A549 (cell line): ENCODE results near the gene SLC22A23. TPM values are rescaled to one million over a fixed set of nuclear protein-coding genes. Genes with fewer than 3 reads are reported as not detected.

Experiments used
- ATAC-seq, 2 experiments: fragments of 200-7000 bp in 1 of 2; fragments of >200 bp in 1 of 2; cut with Nextera tagmentation in 1 of 2; cut with Tn5 transposase in 1 of 2; 3 replicates each; pipeline versions ENCODE4 v1.8.0 to v1.9.1; 2018 to 2020; ENCODE audit warnings: mild to moderate bottlenecking in 1 of 2, moderate library complexity in 1 of 2
- CTCF ChIA-PET: fragments of 300-600 bp; sonication (Branson Sonifier 250); formaldehyde crosslinking; extraction: SDS; loops from one replicate; lab custom pipeline; 2021; ENCODE audit warnings: antibody characterized with exemption, inconsistent platforms; lab: Yijun Ruan, JAX
- POLR2A ChIA-PET: fragments of 350-600 bp; formaldehyde crosslinking; extraction: SDS; loops from one replicate; lab custom pipeline; 2021; ENCODE audit warnings: antibody characterized with exemption, inconsistent platforms; lab: Yijun Ruan, JAX
- DNase-seq, 2 experiments: peaks; one replicate each; pipeline versions ENCODE4 v3.0.0 to v3.0.0-alpha.2; 2011 to 2016; ENCODE audit warnings: low read depth in 1 of 2, low spot score in 1 of 2
- FAIRE-seq: peaks from 2 replicates; lab custom pipeline; 2011; peaks lifted over from hg19 to GRCh38; lab: Jason Lieb, UNC
- H3K27ac ChIP-seq, 2 experiments: fragments of >200 bp; sonication (Bioruptor Twin); formaldehyde crosslinking; 3 replicates each; pipeline ENCODE4 v1.5.1; 2016 to 2017
- H3K4me1 ChIP-seq: fragments of >200 bp; sonication (Bioruptor Twin); formaldehyde crosslinking; 3 replicates; pipeline ENCODE4 v1.6.1; 2016
- H3K4me2 ChIP-seq: fragments of >200 bp; sonication (Bioruptor Twin); formaldehyde crosslinking; 3 replicates; pipeline ENCODE4 v1.6.1; 2016
- H3K4me3 ChIP-seq: fragments of >200 bp; sonication (Bioruptor Twin); formaldehyde crosslinking; 3 replicates; pipeline ENCODE4 v1.5.1; 2016
- H3K9me3 ChIP-seq: fragments of >200 bp; sonication (Bioruptor Twin); formaldehyde crosslinking; 3 replicates; pipeline ENCODE4 v1.6.1; 2016
- ATOH8 ChIP-seq: fragments of 250-450 bp; sonication (Bioruptor Pico); IDR thresholded peaks from 2 replicates; pipeline ENCODE4 v1.5.0; 2020; ENCODE audit warnings: low read depth, mild to moderate bottlenecking, moderate library complexity
- CBX2 ChIP-seq: fragments of 200-600 bp; sonication (generic); IDR thresholded peaks from 2 replicates; pipeline ENCODE4 v1.6.1; 2016; ENCODE audit warnings: low read depth, mild to moderate bottlenecking, borderline replicate concordance
- CEBPB ChIP-seq, 2 experiments: fragments of >200 bp in 1 of 2; sonication (Bioruptor Twin) in 1 of 2; formaldehyde crosslinking in 1 of 2; IDR thresholded peaks; 2 replicates each; pipeline ENCODE4 v1.6.1; 2012 to 2016
- CHD2 ChIP-seq: fragments of 150-350 bp; IDR thresholded peaks from 2 replicates; pipeline ENCODE4 v1.6.1; 2014; ENCODE audit warnings: low read length; ENCODE audit not compliant: partially characterized antibody
- CHD4 ChIP-seq: fragments of 200-600 bp; sonication (generic); IDR thresholded peaks from 2 replicates; pipeline ENCODE4 v1.6.1; 2016; ENCODE audit warnings: antibody characterized with exemption, mild to moderate bottlenecking, borderline replicate concordance
- E2F6 ChIP-seq: IDR thresholded peaks from 2 replicates; pipeline ENCODE4 v1.6.1; 2012; ENCODE audit warnings: low read depth, borderline replicate concordance
- EHMT2 ChIP-seq: fragments of 200-600 bp; sonication (generic); IDR thresholded peaks from 2 replicates; pipeline ENCODE4 v1.6.1; 2016; ENCODE audit warnings: antibody characterized with exemption, low read depth, mild to moderate bottlenecking, moderate library complexity
- ELK1 ChIP-seq: fragments of 150-350 bp; IDR thresholded peaks from 2 replicates; pipeline ENCODE4 v1.6.1; 2014; ENCODE audit warnings: low read depth, mild to moderate bottlenecking, low read length
- EP300 ChIP-seq, 2 experiments: fragments of >200 bp; sonication (Bioruptor Twin); formaldehyde crosslinking; IDR thresholded peaks; 2 replicates in 1 of 2; 3 replicates in 1 of 2; pipeline ENCODE4 v1.6.1; 2016 to 2017
- FOXS1 ChIP-seq: fragments of 250-450 bp; sonication (Bioruptor Pico); IDR thresholded peaks from 2 replicates; pipeline ENCODE4 v1.5.0; 2020; ENCODE audit warnings: mild to moderate bottlenecking, moderate library complexity
- GATA3 ChIP-seq: IDR thresholded peaks from 2 replicates; pipeline ENCODE4 v1.6.1; 2012; ENCODE audit warnings: borderline replicate concordance
- HDAC2 ChIP-seq: fragments of 200-600 bp; sonication (generic); IDR thresholded peaks from 2 replicates; pipeline ENCODE4 v1.6.1; 2016
- HEYL ChIP-seq: fragments of 250-450 bp; sonication (Bioruptor Pico); IDR thresholded peaks from 2 replicates; pipeline ENCODE4 v1.8.0; 2021; ENCODE audit warnings: mild to moderate bottlenecking, moderate library complexity
- HOXB13 ChIP-seq: fragments of 250-450 bp; sonication (Bioruptor Pico); IDR thresholded peaks from 2 replicates; pipeline ENCODE4 v1.5.0; 2020; ENCODE audit warnings: low read depth, mild to moderate bottlenecking, moderate library complexity
- HOXB5 ChIP-seq: fragments of 250-450 bp; sonication (Bioruptor Pico); IDR thresholded peaks from 2 replicates; pipeline ENCODE4 v1.5.0; 2020; ENCODE audit warnings: mild to moderate bottlenecking, moderate library complexity
- JUN ChIP-seq, 2 experiments: fragments of >200 bp; sonication (Bioruptor Twin); formaldehyde crosslinking; IDR thresholded peaks; 2 replicates in 1 of 2; 3 replicates in 1 of 2; pipeline ENCODE4 v1.6.1; 2016 to 2017
- KDM1A ChIP-seq: fragments of 200-600 bp; sonication (generic); IDR thresholded peaks from 2 replicates; pipeline ENCODE4 v1.6.1; 2016; ENCODE audit warnings: low read depth, mild to moderate bottlenecking
- KDM5A ChIP-seq: fragments of 200-600 bp; sonication (generic); IDR thresholded peaks from 2 replicates; pipeline ENCODE4 v1.6.1; 2016; ENCODE audit warnings: antibody characterized with exemption, mild to moderate bottlenecking
- MAX ChIP-seq: IDR thresholded peaks from 2 replicates; pipeline ENCODE4 v1.6.1; 2012
- MAZ ChIP-seq: fragments of 150-350 bp; IDR thresholded peaks from 2 replicates; pipeline ENCODE4 v1.6.1; 2014; ENCODE audit warnings: antibody characterized with exemption, low read depth, low read length, borderline replicate concordance
- MYC ChIP-seq: IDR thresholded peaks from 2 replicates; pipeline ENCODE4 v1.6.1; 2012; ENCODE audit warnings: mild to moderate bottlenecking, inconsistent platforms, low read length, improper control_type of control experiment, borderline replicate concordance
- NPAS2 ChIP-seq: fragments of 250-450 bp; sonication (Bioruptor Pico); IDR thresholded peaks from 2 replicates; pipeline ENCODE4 v1.8.0; 2022; ENCODE audit warnings: mild to moderate bottlenecking, moderate library complexity, borderline replicate concordance
- POLR2A ChIP-seq: IDR thresholded peaks from 2 replicates; pipeline ENCODE4 v1.6.1; 2012; ENCODE audit warnings: mild to moderate bottlenecking, low read length
- POLR2AphosphoS2 ChIP-seq: conservative IDR thresholded peaks from 2 replicates; pipeline ENCODE4 v1.6.1; 2012; ENCODE audit warnings: low read length, improper control_type of control experiment, inconsistent platforms
- RCOR1 ChIP-seq: fragments of 150-350 bp; IDR thresholded peaks from 2 replicates; pipeline ENCODE4 v1.6.1; 2014; ENCODE audit warnings: antibody characterized with exemption, low read length, low read depth
- REST ChIP-seq: fragments of 200-600 bp; sonication (generic); IDR thresholded peaks from 2 replicates; pipeline ENCODE4 v1.6.1; 2016; ENCODE audit warnings: antibody characterized with exemption, mild to moderate bottlenecking, moderate library complexity
- RNF2 ChIP-seq: fragments of 200-600 bp; sonication (generic); IDR thresholded peaks from 2 replicates; pipeline ENCODE4 v1.6.1; 2016; ENCODE audit warnings: low read depth, mild to moderate bottlenecking, antibody characterized with exemption, moderate library complexity, borderline replicate concordance
- SMC3 ChIP-seq: fragments of >200 bp; sonication (Bioruptor Twin); formaldehyde crosslinking; IDR thresholded peaks from 3 replicates; pipeline ENCODE4 v1.6.1; 2018; ENCODE audit warnings: inconsistent platforms
- SREBF2 ChIP-seq: fragments of 450-650 bp; IDR thresholded peaks from 2 replicates; pipeline ENCODE4 v1.6.1; 2014; ENCODE audit warnings: mild to moderate bottlenecking, moderate library complexity
- TP53 ChIP-seq: fragments of 250-450 bp; sonication (Bioruptor Pico); IDR thresholded peaks from 2 replicates; pipeline ENCODE4 v1.5.0; 2021; ENCODE audit warnings: mild to moderate bottlenecking, moderate library complexity
- USF2 ChIP-seq: fragments of 450-650 bp; IDR thresholded peaks from 2 replicates; pipeline ENCODE4 v1.6.1; 2014; ENCODE audit warnings: antibody characterized with exemption
- ZNF302 ChIP-seq: fragments of 250-450 bp; sonication (Bioruptor Pico); IDR thresholded peaks from 2 replicates; pipeline ENCODE4 v1.9.0; 2021; ENCODE audit warnings: inconsistent platforms, mild to moderate bottlenecking, moderate library complexity
- WGBS: methylation state at CpG from one replicate; pipeline ENCODE4 v1.1.6; 2017; ENCODE audit errors: missing lambda C conversion rate; 5-methylcytosine and 5-hydroxymethylcytosine counted together
- polyA plus RNA-seq, 4 experiments: library from polyadenylated mRNA; depleted of rRNA in 3 of 4; stranded (reverse); fragments of >200 nt; fragmentation: RNase III in 1 of 4; extraction: RNeasy Plus Mini Kit Qiagen cat#74134 plus additional on column Dnase treatment in 1 of 4; gene quantifications; 2 replicates in 3 of 4; 3 replicates in 1 of 4; pipeline ENCODE4 v1.2.3, GENCODE V29; 2011 to 2017

SLC22A23 gene
- polyA plus RNA-seq, 2 of the 4 experiments (the other 2 are of a cell fraction) = 4.4 to 6.2 TPM

GRCh38 chr6:3265671-3266070 is 191.2 kb downstream of the SLC22A23 start:
- TF ChIP-seq MYC = no peak
- TF ChIP-seq CBX2 = no peak
- no peak for TF ChIP-seq CEBPB (IDR thresholded peaks at IDR 0.05)
- TF ChIP-seq POLR2A = no peak
- TF ChIP-seq ZNF302 (CRISPR knock-in tag) = no peak
- no peak for TF ChIP-seq TP53 (CRISPR knock-in tag)
- no peak for TF ChIP-seq SMC3
- no peak for TF ChIP-seq E2F6
- no peak for TF ChIP-seq NPAS2 (CRISPR knock-in tag)
- TF ChIP-seq ATOH8 (CRISPR knock-in tag) = no peak
- TF ChIP-seq RCOR1 = no peak
- TF ChIP-seq EP300 (IDR thresholded peaks at IDR 0.05) = no peak
- TF ChIP-seq HDAC2 = no peak
- no peak for TF ChIP-seq CHD4
- TF ChIP-seq HOXB5 (CRISPR knock-in tag) = no peak
- no peak for TF ChIP-seq RNF2
- TF ChIP-seq JUN (IDR thresholded peaks at IDR 0.05) = no peak
- no peak for TF ChIP-seq MAZ
- TF ChIP-seq CHD2 = no peak
- TF ChIP-seq, all 56 proteins: peak for 0

GRCh38 chr6:3264356-3264755 is 192.5 kb downstream of the SLC22A23 start:
- ChIA-PET POLR2A (no interaction called here), CTCF (interaction anchor here (2.1 kb wide), 1 partner anchor 468 kb away, joined by 6 read pairs; no protein-coding TSS in a partner anchor)
- FAIRE-seq (no peak), ATAC-seq (no peak), DNase-seq (no peak)
- peaks cover 11% of the 10 kb centered on the region for H3K4me1 ChIP-seq
- no peaks in the 10 kb centered on the region for H3K9me3 ChIP-seq
- H3K4me2 ChIP-seq = no peak overlapping the region
- WGBS = 90% methylated on average over 2 of the region's 3 CpGs
- no peak overlapping the region for H3K4me3 ChIP-seq
- H3K27ac ChIP-seq = no peak overlapping the region
- TF ChIP-seq FOXS1 (CRISPR knock-in tag) (no peak), GATA3 (no peak), KDM5A (no peak), SREBF2 (no peak), JUN (IDR thresholded peaks at IDR 0.05) (no peak), ATOH8 (CRISPR knock-in tag) (no peak), HEYL (CRISPR knock-in tag) (no peak), POLR2AphosphoS2 (no peak), REST (no peak), KDM1A (no peak), ELK1 (no peak), HOXB5 (CRISPR knock-in tag) (no peak), SMC3 (no peak), MAX (no peak), USF2 (no peak), EHMT2 (no peak), HDAC2 (no peak), HOXB13 (no peak)

More at GRCh38 chr6:3265671-3266070, 191.2 kb downstream of the SLC22A23 start:
- Histone ChIP-seq H3K4me3 (no peak overlapping the region), H3K9me3 (no peaks in the 10 kb centered on the region), H3K4me2 (no peak overlapping the region), H3K4me1 (peaks cover 4% of the 10 kb centered on the region; the same call in 2 of the 3 replicates), H3K27ac (no peak overlapping the region)
- DNase-seq (no peak), FAIRE-seq (no peak), ATAC-seq (no peak; a peak in 1 of 6 replicates)
- ChIA-PET POLR2A (no interaction called here), CTCF (interaction anchor here (1.1 to 2.1 kb wide), 5 partner anchors 8 to 724 kb away, joined by 3 to 6 read pairs (median 4); no protein-coding TSS in a partner anchor)
- 73% methylated on average over 8 of the region's 9 CpGs for WGBS
